A673 (cell line): ENCODE data around the gene HDGFL3. TPM values are rescaled to one million over a fixed set of nuclear protein-coding genes. Genes with fewer than 3 reads are reported as not detected.
"Not testable (repeated sequence)": the region's sequence is repeated elsewhere in the genome, so short reads cannot be mapped to it uniquely, and the experiment has no call there.

ENCODE experiments used
- BruUV-seq: library from RNA; stranded (reverse); fragments of 400-500 nt; replicated peaks from 2 replicates; lab custom pipeline; 2021; lab: Mats Ljungman, UMichigan
- CTCF ChIA-PET: fragments of 300-600 bp; sonication (Branson Sonifier 250); formaldehyde crosslinking; loops from one replicate; lab custom pipeline; 2022; ENCODE audit warnings: antibody characterized with exemption; lab: Charles Lee
- POLR2A ChIA-PET: fragments of 300-600 bp; sonication (Branson Sonifier 250); formaldehyde crosslinking; loops from one replicate; lab custom pipeline; 2022; ENCODE audit warnings: antibody characterized with exemption; ENCODE audit not compliant: low non-redundant PET; lab: Charles Lee
- DNase-seq: peaks from one replicate; pipeline ENCODE4 v3.0.0-alpha.2; 2015; ENCODE audit warnings: low spot score
- H3K27ac ChIP-seq: fragments of 200-600 bp; sonication (generic); 2 replicates; pipeline ENCODE4 v1.5.1; 2016; ENCODE audit warnings: mixed run types, low read depth, mild to moderate bottlenecking, mixed read lengths, antibody characterized with exemption, low read length; ENCODE audit not compliant: poor library complexity, severe bottlenecking
- H3K27me3 ChIP-seq: fragments of 200-600 bp; sonication (generic); replicated peaks from 2 replicates; pipeline ENCODE4 v1.6.1; 2017; ENCODE audit warnings: mixed run types, low read depth, mild to moderate bottlenecking, mixed read lengths, antibody characterized with exemption, low read length; ENCODE audit not compliant: insufficient read depth, poor library complexity
- H3K36me3 ChIP-seq: fragments of 200-600 bp; sonication (generic); 2 replicates; pipeline ENCODE4 v1.6.1; 2016; ENCODE audit warnings: mixed run types, mild to moderate bottlenecking, mixed read lengths, antibody characterized with exemption, low read length; ENCODE audit not compliant: insufficient read depth, poor library complexity, severe bottlenecking
- H3K4me1 ChIP-seq: fragments of 200-600 bp; sonication (generic); 2 replicates; pipeline ENCODE4 v1.6.1; 2017; ENCODE audit warnings: mixed run types, mild to moderate bottlenecking, mixed read lengths, antibody characterized with exemption, low read length; ENCODE audit not compliant: insufficient read depth, poor library complexity, severe bottlenecking
- H3K4me3 ChIP-seq: fragments of 200-600 bp; sonication (generic); 2 replicates; pipeline ENCODE4 v1.5.1; 2016; ENCODE audit warnings: low read depth, mixed run types, mild to moderate bottlenecking, mixed read lengths, low read length; ENCODE audit not compliant: poor library complexity, severe bottlenecking
- H3K9me3 ChIP-seq: fragments of 200-600 bp; sonication (generic); 2 replicates; pipeline ENCODE4 v1.6.1; 2016; ENCODE audit warnings: mixed run types, low read depth, mild to moderate bottlenecking, mixed read lengths, antibody characterized with exemption, low read length; ENCODE audit not compliant: poor library complexity, severe bottlenecking
- CTCF ChIP-seq: fragments of 300-800, 200-600 bp; sonication (generic); conservative IDR thresholded peaks from 2 replicates; pipeline ENCODE4 v1.5.1; 2017; ENCODE audit warnings: low read depth, mild to moderate bottlenecking, antibody characterized with exemption, low read length, moderate library complexity, mixed read lengths
- EZH2 ChIP-seq: fragments of 200-600 bp; sonication (generic); IDR thresholded peaks from 2 replicates; pipeline ENCODE4 v1.6.1; 2017; ENCODE audit warnings: borderline replicate concordance, low read depth, mild to moderate bottlenecking, mixed read lengths, antibody characterized with exemption, low read length; ENCODE audit not compliant: poor library complexity, severe bottlenecking
- intact Hi-C: fragments of 100-400 bp; cut with micrococcal nuclease; formaldehyde crosslinking; loops from one replicate; pipeline ENCODE4 v1.10.0; 2022; ENCODE audit not compliant: unreplicated experiment
- total RNA-seq: library from RNA; stranded (reverse); gene quantifications from 2 replicates; pipeline ENCODE4 v1.2.3, GENCODE V29; 2021

The HDGFL3 gene
- total RNA-seq, 1 experiment from 2014 or later: 103 TPM

GRCh38 chr15:83174891-83175290, 32.7 kb downstream of the HDGFL3 start:
- POLR2A ChIA-PET: no interaction called here

GRCh38 chr15:83170474-83171165, 37.0 kb downstream of the HDGFL3 start:
- Histone ChIP-seq H3K9me3 (peaks cover 23% of the 10 kb centered on the region), H3K27me3 (no peaks in the 10 kb centered on the region), H3K27ac (no peak overlapping the region), H3K36me3 (no peaks in the 10 kb centered on the region), H3K4me1 (no peaks in the 10 kb centered on the region), H3K4me3 (no peak overlapping the region)
- intact Hi-C loops: no loop called here
- ChIA-PET POLR2A (no interaction called here), CTCF (no interaction called here)
- no TSS peak for BruUV-seq
- TF ChIP-seq CTCF (no peak), EZH2 (no peak)
- DNase-seq: no peak

More at GRCh38 chr15:83174891-83175290, 32.7 kb downstream of the HDGFL3 start:
- intact Hi-C loops: no loop called here
- Histone ChIP-seq H3K27ac (no peak overlapping the region), H3K4me1 (no peaks in the 10 kb centered on the region), H3K4me3 (no peak overlapping the region), H3K36me3 (no peaks in the 10 kb centered on the region), H3K9me3 (peaks cover 6% of the 10 kb centered on the region), H3K27me3 (no peaks in the 10 kb centered on the region)
- DNase-seq: no peak
- TF ChIP-seq CTCF (no peak), EZH2 (no peak)
- CTCF ChIA-PET: no interaction called here
- no TSS peak for BruUV-seq

GRCh38 chr15:83169576-83169975, 38.0 kb downstream of the HDGFL3 start:
- H3K36me3 ChIP-seq, DNase-seq, H3K27ac ChIP-seq, H3K4me3 ChIP-seq, POLR2A ChIA-PET, CTCF ChIA-PET, H3K27me3 ChIP-seq, H3K4me1 ChIP-seq, intact Hi-C loops, BruUV-seq: not testable (repeated sequence)
- peaks cover 23% of the 10 kb centered on the region for H3K9me3 ChIP-seq

GRCh38 chr15:83166830-83167229, 40.8 kb downstream of the HDGFL3 start:
- intact Hi-C loops: no loop called here
- Histone ChIP-seq H3K4me1 (no peaks in the 10 kb centered on the region), H3K27ac (no peak overlapping the region), H3K4me3 (no peak overlapping the region), H3K9me3 (peaks cover 23% of the 10 kb centered on the region), H3K27me3 (no peaks in the 10 kb centered on the region), H3K36me3 (no peaks in the 10 kb centered on the region)
- no peak for DNase-seq
- no TSS peak for BruUV-seq
- ChIA-PET CTCF (no interaction called here), POLR2A (no interaction called here)
- TF ChIP-seq EZH2: no peak
- no peak for TF ChIP-seq CTCF
